HEK293T (cell line): ENCODE measurements around the gene PRKCB.

Experiments used
- CTCF ChIA-PET: fragments of 350-600 bp; formaldehyde crosslinking; extraction: SDS; loops from one replicate; lab custom pipeline; 2021; ENCODE audit warnings: antibody characterized with exemption, inconsistent platforms; lab: Yijun Ruan, JAX
- POLR2A ChIA-PET: fragments of 350-600 bp; formaldehyde crosslinking; extraction: SDS; loops from one replicate; lab custom pipeline; 2020; ENCODE audit warnings: antibody characterized with exemption, inconsistent platforms; lab: Yijun Ruan, JAX
- DNase-seq: peaks from one replicate; pipeline ENCODE4 v3.0.0; 2012; ENCODE audit warnings: mixed read lengths; ENCODE audit errors: extremely low spot score
- ARNT ChIP-seq: fragments of 450-650 bp; IDR thresholded peaks from 2 replicates; pipeline ENCODE4 v1.6.1; 2017; ENCODE audit warnings: mild to moderate bottlenecking
- BHLHE40 ChIP-seq: fragments of 450-650 bp; IDR thresholded peaks from 2 replicates; pipeline ENCODE4 v1.6.1; 2016; ENCODE audit warnings: mild to moderate bottlenecking, moderate library complexity, borderline replicate concordance
- CTBP1 ChIP-seq: fragments of 450-650 bp; IDR thresholded peaks from 2 replicates; pipeline ENCODE4 v1.6.1; 2016; ENCODE audit warnings: borderline replicate concordance
- ELF4 ChIP-seq: fragments of 450-650 bp; IDR thresholded peaks from 2 replicates; pipeline ENCODE4 v1.6.1; 2017; ENCODE audit warnings: antibody characterized with exemption
- FOXA1 ChIP-seq: fragments of 450-650 bp; IDR thresholded peaks from 2 replicates; pipeline ENCODE4 v1.6.1; 2016; ENCODE audit warnings: mild to moderate bottlenecking
- FOXK2 ChIP-seq: fragments of 450-650 bp; IDR thresholded peaks from 2 replicates; pipeline ENCODE4 v1.6.1; 2016; ENCODE audit warnings: mild to moderate bottlenecking
- FOXM1 ChIP-seq: fragments of 450-650 bp; IDR thresholded peaks from 2 replicates; pipeline ENCODE4 v1.6.1; 2017; ENCODE audit warnings: mild to moderate bottlenecking, borderline replicate concordance
- HDGF ChIP-seq: fragments of 450-650 bp; IDR thresholded peaks from 2 replicates; pipeline ENCODE4 v1.6.1; 2017; ENCODE audit warnings: antibody characterized with exemption, borderline replicate concordance
- L3MBTL2 ChIP-seq: fragments of 450-650 bp; conservative IDR thresholded peaks from 2 replicates; pipeline ENCODE4 v1.6.1; 2016; ENCODE audit warnings: mild to moderate bottlenecking
- LEF1 ChIP-seq: fragments of 450-650 bp; IDR thresholded peaks from 2 replicates; pipeline ENCODE4 v1.6.1; 2017; ENCODE audit warnings: mild to moderate bottlenecking, borderline replicate concordance
- NFRKB ChIP-seq: fragments of 450-650 bp; IDR thresholded peaks from 2 replicates; pipeline ENCODE4 v1.6.1; 2016; ENCODE audit warnings: mild to moderate bottlenecking, moderate library complexity
- PKNOX1 ChIP-seq: fragments of 450-650 bp; IDR thresholded peaks from 2 replicates; pipeline ENCODE4 v1.6.1; 2016
- SP1 ChIP-seq: fragments of 450-650 bp; IDR thresholded peaks from 2 replicates; pipeline ENCODE4 v1.6.1; 2017
- SUZ12 ChIP-seq: fragments of 450-650 bp; IDR thresholded peaks from 2 replicates; pipeline ENCODE4 v1.6.1; 2016; ENCODE audit warnings: mild to moderate bottlenecking
- TARDBP ChIP-seq: fragments of 450-650 bp; IDR thresholded peaks from 2 replicates; pipeline ENCODE4 v1.6.1; 2016
- ZNF384 ChIP-seq: fragments of 450-650 bp; IDR thresholded peaks from 2 replicates; pipeline ENCODE4 v1.6.1; 2016

Gene PRKCB

DNA sequence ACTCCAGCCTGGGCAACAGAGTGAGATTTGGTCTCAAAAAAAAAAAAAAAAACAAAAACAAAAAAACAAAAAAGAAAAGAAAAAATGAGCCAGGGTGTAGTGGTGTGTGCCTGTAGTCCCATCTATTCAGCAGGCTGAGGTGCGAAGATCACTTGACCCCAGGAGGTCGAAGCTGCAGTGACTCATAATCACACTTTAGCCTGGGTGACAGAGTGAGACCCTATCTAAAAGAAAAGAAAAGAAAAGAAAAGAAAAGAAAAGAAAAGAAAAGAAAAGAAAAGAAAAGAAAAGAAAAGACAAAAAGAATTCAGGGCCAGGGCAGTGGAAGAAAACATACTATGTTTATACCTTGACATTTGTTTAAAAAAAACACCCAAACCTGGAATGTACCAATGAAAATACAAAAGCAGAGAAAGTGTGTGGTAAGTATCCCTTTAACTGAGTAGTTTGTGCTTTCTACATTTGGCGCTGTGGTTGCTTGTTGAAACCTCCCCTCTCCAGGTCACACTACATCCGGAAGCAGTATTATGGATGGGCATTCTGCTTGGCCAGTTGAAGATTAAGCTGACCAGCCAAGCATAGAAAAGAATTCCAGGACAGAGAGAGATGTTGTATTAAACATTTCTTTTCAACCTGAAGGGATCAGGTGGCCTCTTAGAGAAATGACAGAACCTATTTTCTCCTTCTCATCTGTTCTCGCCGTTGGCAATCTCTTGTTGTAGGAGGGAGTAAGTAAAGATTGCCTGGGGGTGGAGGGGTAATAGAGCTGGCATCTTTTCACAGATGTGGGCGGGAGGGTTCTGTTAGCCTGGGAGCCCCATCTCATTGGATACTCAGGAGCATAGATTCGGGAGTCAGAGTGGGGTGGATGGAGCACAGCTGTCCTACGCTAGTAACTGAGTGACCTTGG lies 12.1 kb upstream of the PRKCB start:
- DNase-seq: no peak
- CTCF ChIA-PET: no interaction called here
- TF ChIP-seq CTBP1 (no peak), FOXA1 (no peak), ARNT (no peak), FOXK2 (no peak), SUZ12 (no peak), ELF4 (no peak), L3MBTL2 (no peak; the same call in 1 of the 2 replicates), PKNOX1 (no peak), SP1 (no peak), NFRKB (no peak), FOXM1 (no peak), LEF1 (no peak), ZNF384 (no peak), TARDBP (no peak), BHLHE40 (no peak), HDGF (no peak)
- POLR2A ChIA-PET: no interaction called here

DNA sequence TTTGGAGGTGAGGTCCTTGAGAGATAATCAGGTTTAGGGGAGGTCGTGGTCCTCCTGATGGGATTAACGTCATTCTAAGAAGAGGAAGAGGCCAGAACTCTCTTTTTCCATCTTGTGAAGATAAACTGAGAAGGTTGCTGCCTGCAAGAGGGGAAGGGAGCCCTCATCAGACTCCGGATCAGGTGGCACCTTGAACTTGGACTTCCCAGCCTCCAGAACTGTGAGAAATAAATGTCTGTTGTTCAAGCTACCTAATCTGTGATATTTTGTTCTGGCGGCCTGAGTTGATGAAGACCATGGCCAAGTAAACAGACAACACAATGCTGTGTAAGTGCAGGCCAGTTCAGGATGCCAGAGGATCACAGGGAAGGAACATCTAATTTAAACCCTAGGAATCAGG lies 10.9 kb upstream of the PRKCB start:
- POLR2A ChIA-PET: no interaction called here
- no peak for DNase-seq
- CTCF ChIA-PET: no interaction called here
- TF ChIP-seq NFRKB: no peak

DNA sequence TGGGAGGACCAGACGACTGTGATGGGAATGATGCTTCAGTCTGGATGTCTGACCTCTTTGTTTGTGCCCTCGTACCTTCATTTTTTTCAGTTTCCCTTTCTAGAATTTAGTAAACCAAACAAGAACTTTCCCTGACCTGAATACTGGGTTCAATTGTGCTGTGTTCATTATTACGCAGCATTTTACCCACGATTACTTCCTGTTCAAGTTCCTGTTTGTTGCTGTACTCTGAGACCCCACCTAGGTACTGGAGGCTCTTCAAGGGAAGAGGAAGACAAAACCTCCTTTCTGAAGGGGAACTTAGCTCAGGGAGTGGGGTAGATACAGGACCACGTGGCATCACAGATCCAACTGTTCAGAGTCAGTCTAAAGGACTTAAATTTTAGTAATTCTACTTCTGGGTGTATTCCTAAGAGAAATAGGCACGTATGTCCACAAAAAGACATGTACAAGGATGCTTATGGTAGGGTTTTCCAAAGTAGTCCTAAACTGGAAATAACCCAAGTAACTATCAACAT lies 9.2 kb upstream of the PRKCB start:
- TF ChIP-seq ELF4 (no peak), L3MBTL2 (no peak), FOXK2 (no peak), TARDBP (no peak), ARNT (no peak), HDGF (no peak), FOXM1 (no peak), NFRKB (no peak), SUZ12 (no peak), BHLHE40 (no peak), PKNOX1 (no peak)
- POLR2A ChIA-PET: no interaction called here
- CTCF ChIA-PET: no interaction called here
- DNase-seq: no peak

DNA sequence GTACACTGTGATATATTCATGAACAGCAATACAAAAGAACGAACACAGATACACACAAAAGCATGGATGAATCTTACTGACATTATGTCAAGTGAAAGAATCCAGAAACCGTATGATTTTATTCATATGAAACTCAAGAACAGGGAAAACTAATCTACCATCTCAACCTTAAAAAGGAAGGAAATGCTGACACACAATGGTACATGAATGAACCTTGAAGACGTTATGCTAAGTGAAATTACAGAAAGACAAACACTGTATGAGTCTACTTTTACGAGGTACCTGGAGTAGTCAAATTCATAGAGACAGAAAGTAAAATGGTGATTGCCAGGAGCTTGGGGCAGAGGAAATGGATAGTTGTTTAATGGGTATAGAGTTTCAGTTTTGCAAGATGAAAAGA lies 8.7 kb upstream of the PRKCB start:
- ChIA-PET POLR2A (no interaction called here), CTCF (no interaction called here)
- no peak for DNase-seq
- TF ChIP-seq SP1 (no peak), NFRKB (no peak), HDGF (no peak), ZNF384 (no peak), FOXA1 (no peak), SUZ12 (no peak)

DNA sequence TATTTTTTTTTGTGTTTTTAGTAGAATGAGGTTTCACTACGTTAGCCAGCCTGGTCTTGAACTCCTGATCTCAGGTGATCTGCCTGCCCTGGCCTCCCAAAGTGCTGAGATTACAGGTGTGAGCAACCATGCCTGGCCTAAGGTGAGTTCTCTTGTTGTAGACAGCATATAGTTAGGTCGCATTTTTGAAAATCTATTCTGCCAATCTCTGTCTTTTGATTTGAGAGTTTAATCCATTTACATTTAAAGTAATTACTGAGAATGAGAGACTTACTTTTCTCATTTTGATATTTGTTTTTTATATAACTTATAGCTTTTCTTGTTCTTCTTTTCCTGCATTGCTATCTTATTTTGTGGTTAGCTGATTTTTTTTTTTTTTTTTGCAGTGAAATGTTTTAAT lies 6.3 kb upstream of the PRKCB start:
- CTCF ChIA-PET: interaction anchor here (1.3 kb wide), 1 partner anchor 26 kb away, joined by 4 read pairs; no protein-coding TSS in a partner anchor
- no peak for DNase-seq
- no peak for TF ChIP-seq PKNOX1
- TF ChIP-seq ELF4: no peak
- no peak for TF ChIP-seq FOXK2
- TF ChIP-seq ZNF384: no peak
- no peak for TF ChIP-seq BHLHE40
- no peak for TF ChIP-seq SP1
- no peak for TF ChIP-seq CTBP1
- no peak for TF ChIP-seq FOXA1
- TF ChIP-seq TARDBP: no peak
- TF ChIP-seq SUZ12: no peak
- no peak for TF ChIP-seq HDGF
- TF ChIP-seq LEF1: no peak
- no peak for TF ChIP-seq ARNT
- no peak for TF ChIP-seq NFRKB
- TF ChIP-seq FOXM1: no peak
- TF ChIP-seq L3MBTL2: no peak
- POLR2A ChIA-PET: no interaction called here

DNA sequence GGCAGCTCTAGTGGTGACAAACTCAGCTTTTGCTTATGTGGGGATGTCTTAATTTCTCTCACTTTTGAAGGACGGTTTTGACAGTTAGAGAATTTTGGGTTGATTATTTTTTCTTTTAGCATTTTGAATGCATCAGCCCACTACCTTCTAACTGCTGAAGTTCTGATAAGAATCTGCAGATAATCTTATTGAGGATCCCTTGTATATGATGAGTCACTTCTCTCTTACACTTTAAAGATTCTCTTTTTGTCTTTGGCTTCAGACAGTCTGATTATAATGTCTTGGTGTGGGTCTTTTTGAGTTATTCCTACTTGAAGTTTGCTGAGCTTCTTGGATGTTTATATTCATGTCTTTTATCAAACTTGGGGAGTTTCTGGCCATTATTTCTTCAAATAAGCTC lies 5.5 kb upstream of the PRKCB start:
- no peak for DNase-seq
- ChIA-PET CTCF (no interaction called here), POLR2A (no interaction called here)
- TF ChIP-seq FOXA1 (no peak), SUZ12 (no peak), L3MBTL2 (no peak), BHLHE40 (no peak), HDGF (no peak)

GRCh38 chr16:23832882-23833281 lies 2.9 kb upstream of the PRKCB start:
- CTCF ChIA-PET: no interaction called here

More at GRCh38 chr16:23832882-23833281, 2.9 kb upstream of the PRKCB start:
- no peak for DNase-seq
- POLR2A ChIA-PET: no interaction called here
- TF ChIP-seq BHLHE40: no peak
- TF ChIP-seq LEF1: no peak
- no peak for TF ChIP-seq SUZ12
- TF ChIP-seq FOXA1: no peak
- no peak for TF ChIP-seq FOXK2
- TF ChIP-seq TARDBP: no peak
- no peak for TF ChIP-seq ZNF384
- no peak for TF ChIP-seq ELF4
- no peak for TF ChIP-seq CTBP1
- no peak for TF ChIP-seq HDGF
- TF ChIP-seq L3MBTL2: no peak
- TF ChIP-seq FOXM1: no peak
- TF ChIP-seq NFRKB: no peak
- TF ChIP-seq PKNOX1: no peak
- no peak for TF ChIP-seq SP1
- no peak for TF ChIP-seq ARNT
